ENCODE data around the gene NFIX. TPM values are rescaled to one million over a fixed set of nuclear protein-coding genes. Genes with fewer than 3 reads are reported as not detected.

NFIX gene
- total RNA-seq, 1 donor from 2014 or later, result 2.6 TPM

DNA sequence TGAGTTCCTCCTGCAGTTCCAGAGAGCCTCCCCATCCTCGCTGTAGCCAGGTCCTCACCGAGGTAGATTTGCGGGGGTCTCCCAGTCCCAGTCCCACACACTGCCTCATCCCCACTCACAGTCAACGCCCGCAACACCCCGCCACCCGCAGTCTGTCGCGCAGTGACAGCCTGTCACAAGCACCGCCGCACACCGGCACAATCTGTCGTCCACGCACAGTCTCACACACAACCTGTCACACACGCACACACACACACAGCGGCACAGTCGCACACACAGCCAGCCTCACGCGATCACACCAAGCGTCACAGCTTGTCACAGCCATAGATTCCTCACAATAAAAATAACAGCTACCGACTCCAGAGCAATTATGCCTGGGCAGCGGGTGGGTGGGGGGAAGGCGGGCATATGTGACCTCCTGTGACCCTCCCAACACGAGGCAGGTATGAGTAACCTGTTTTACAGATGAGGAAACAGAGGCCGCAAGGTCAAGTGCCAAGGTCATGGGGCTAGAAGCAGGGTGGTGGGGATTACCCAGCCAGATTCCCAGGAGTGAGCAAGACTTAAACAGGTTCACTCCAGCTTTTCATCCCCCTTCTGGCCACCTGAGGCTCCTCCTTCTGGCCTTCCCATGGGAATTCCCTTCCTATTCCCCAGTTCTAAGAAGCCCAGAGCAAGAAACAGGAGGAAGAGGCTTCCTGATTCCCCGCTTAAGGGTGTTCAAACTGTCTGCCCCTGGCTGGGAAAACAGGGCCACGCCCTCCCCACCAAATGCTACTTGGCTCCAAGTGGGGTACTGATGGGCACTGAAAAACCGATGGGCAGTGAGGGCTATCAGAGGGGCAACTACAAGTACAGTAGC is 13.9 kb downstream of the NFIX start:
- Mint-ChIP-seq H3K4me3 (no peak overlapping the region), H3K27me3 (peaks cover 41% of the 10 kb centered on the region), H3K36me3 (ENCODE audit: low read depth) (no peaks in the 10 kb centered on the region), H3K27ac (no peak overlapping the region), H3K9me3 (no peaks in the 10 kb centered on the region), H3K4me1 (peaks cover 21% of the 10 kb centered on the region)
- intact Hi-C loops (cut with micrococcal nuclease), result no loop called here
- ATAC-seq (ENCODE audit: low read depth), result no peak
- no peak for DNase-seq
- ChIA-PET POLR2A (interaction anchor here (1.1 to 1.2 kb wide), 2 partner anchors 19 to 90 kb away, joined by 3 read pairs; no protein-coding TSS in a partner anchor), CTCF (no interaction called here)
- TF ChIP-seq, protein P1, sequence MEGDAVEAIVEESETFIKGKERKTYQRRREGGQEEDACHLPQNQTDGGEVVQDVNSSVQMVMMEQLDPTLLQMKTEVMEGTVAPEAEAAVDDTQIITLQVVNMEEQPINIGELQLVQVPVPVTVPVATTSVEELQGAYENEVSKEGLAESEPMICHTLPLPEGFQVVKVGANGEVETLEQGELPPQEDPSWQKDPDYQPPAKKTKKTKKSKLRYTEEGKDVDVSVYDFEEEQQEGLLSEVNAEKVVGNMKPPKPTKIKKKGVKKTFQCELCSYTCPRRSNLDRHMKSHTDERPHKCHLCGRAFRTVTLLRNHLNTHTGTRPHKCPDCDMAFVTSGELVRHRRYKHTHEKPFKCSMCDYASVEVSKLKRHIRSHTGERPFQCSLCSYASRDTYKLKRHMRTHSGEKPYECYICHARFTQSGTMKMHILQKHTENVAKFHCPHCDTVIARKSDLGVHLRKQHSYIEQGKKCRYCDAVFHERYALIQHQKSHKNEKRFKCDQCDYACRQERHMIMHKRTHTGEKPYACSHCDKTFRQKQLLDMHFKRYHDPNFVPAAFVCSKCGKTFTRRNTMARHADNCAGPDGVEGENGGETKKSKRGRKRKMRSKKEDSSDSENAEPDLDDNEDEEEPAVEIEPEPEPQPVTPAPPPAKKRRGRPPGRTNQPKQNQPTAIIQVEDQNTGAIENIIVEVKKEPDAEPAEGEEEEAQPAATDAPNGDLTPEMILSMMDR (IDR thresholded peaks at IDR 0.05), result no peak

DNA sequence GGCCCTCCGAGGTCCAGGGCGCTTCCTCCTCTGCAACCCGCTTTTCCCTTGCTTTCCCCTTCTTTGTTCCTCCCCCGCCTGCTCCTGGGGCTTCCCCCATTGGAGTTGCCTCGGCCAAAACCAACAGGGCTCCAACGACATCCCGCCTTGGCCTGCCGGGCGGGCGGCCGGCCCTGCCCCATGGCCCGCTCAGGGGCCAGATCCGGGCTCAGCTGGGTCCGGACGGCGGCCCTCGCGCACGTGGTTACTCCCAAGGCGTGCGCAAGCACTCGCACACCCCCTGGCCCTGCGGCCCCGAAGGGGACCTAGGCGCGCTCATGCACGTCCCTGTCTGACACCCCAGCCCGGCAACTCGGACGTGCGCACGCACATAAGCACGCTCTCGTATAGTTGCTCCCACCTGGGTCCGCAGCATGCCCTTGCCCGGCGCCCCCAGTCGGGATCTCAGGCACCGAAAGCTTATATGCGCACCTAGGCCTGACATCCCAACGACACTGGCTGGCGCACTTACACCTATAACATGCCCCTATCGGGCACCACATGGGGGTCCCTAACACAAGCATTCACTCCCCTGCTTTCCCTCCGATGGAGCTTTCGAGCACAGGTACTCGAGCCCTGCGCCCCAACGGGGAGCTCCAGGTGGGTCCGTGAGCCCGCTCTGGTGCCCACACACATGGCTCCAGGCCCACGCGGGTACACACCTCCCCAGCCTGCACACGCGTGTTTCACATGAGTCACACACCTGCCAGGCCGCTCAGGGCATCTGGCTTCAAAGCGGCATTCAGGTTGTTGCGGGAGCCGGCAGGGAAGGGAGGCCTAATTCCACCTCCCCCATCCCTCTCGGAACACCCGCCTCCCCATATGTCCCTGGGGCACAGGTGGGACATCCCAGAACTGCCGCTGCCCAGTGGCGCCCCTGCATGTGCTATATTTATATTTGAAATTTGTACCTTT is 15.0 kb downstream of the NFIX start:
- Mint-ChIP-seq H3K9me3 (no peaks in the 10 kb centered on the region), H3K4me3 (no peak overlapping the region), H3K36me3 (ENCODE audit: low read depth) (no peaks in the 10 kb centered on the region), H3K27ac (no peak overlapping the region), H3K27me3 (peaks cover 44% of the 10 kb centered on the region), H3K4me1 (peaks cover 28% of the 10 kb centered on the region)
- DNase-seq (no peak), ATAC-seq (ENCODE audit: low read depth) (no peak)
- ChIA-PET POLR2A (interaction anchor here (1.0 to 1.2 kb wide), 3 partner anchors 18 to 90 kb away, joined by 3 to 8 read pairs (median 3); no protein-coding TSS in a partner anchor), CTCF (no interaction called here)
- TF ChIP-seq, protein P1 (IDR thresholded peaks at IDR 0.05), result no peak
- intact Hi-C loops (cut with micrococcal nuclease), result no loop called here

DNA sequence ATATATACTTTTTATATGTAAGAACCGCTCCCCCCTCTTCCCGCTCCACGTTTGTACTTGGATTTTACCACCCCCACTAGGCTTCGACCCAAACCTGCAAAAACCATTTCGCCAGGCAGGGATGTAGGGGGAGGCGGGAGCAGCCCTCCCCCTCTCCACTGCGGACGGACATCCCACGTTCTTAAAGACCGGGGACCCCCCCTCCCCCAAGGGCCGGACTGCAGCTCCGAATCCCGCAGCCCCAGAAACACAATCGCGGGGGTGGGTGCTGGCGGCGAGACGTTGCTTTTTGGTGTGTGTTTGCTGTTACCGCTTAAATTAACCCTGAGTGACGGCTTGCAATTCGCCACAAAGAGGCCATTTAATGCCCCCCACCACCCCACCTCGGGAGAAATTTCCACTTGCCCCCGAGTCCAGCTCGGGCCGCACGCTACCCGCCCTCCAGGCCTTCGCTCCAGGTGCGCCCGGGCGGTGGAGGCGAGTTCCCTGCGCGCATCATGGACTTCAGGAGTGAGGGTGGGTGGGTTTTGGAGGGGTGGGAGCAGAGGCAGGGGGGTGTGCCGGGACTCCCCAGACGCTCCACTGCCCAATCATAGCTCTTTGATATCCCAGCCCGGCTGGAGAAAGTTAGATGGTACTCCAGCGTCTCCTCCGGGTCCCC is 15.8 kb downstream of the NFIX start:
- H3K36me3 Mint-ChIP-seq (ENCODE audit: low read depth), result no peaks in the 10 kb centered on the region
- H3K4me3 Mint-ChIP-seq, result no peak overlapping the region
- CTCF ChIA-PET, result no interaction called here
- no peaks in the 10 kb centered on the region for H3K9me3 Mint-ChIP-seq
- POLR2A ChIA-PET, result interaction anchor here (1.0 to 1.2 kb wide), 2 partner anchors 85 to 90 kb away, joined by 3 to 8 read pairs; no protein-coding TSS in a partner anchor
- no peak overlapping the region for H3K27ac Mint-ChIP-seq
- peaks cover 34% of the 10 kb centered on the region for H3K4me1 Mint-ChIP-seq
- intact Hi-C loops (cut with micrococcal nuclease), result no loop called here
- DNase-seq (no peak), ATAC-seq (ENCODE audit: low read depth) (no peak)
- TF ChIP-seq, protein P1 (IDR thresholded peaks at IDR 0.05), result no peak
- peaks cover 50% of the 10 kb centered on the region for H3K27me3 Mint-ChIP-seq

DNA sequence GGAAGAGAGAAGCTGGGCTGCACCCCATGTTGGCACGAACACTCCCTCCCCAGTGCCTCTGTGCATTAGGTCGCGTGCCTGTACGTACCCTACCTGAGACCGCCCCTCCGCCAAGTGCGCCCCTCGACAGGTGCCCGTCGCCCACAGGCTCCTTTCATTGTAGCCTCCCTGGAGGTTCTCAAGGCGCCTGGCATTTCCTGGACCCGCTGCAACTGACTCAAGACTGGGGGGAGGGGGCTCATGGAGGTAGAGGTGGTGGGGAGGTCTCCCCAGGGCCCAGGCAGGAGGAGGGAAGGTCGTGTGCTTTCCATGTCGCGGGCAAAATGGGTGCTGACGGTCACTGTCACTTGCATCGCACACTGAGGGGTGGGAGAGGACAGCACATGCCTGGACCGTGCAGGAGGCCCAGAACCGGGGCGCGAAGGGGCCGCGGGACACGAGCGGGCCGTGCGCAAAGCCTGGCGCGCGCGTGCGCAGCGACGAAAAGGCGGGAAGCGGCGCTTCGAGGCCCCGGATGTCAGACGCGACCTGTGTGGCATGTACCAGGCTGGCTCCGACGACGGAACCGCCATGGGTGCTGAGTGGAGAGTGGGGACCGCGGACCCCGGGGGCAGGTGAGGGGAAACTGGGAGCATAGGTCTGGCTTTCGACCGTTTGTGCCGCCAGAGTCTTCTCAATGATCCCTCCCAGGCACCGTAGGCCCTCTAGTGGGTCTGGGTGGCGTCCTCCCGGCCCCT is 16.5 kb downstream of the NFIX start:
- H3K27me3 Mint-ChIP-seq, result peaks cover 56% of the 10 kb centered on the region
- DNase-seq (no peak), ATAC-seq (ENCODE audit: low read depth) (no peak)
- TF ChIP-seq, protein P1 (IDR thresholded peaks at IDR 0.05), result no peak
- no peaks in the 10 kb centered on the region for H3K9me3 Mint-ChIP-seq
- POLR2A ChIA-PET, result interaction anchor here (1.0 kb wide), 1 partner anchor 89 kb away, joined by 8 read pairs; no protein-coding TSS in a partner anchor
- H3K4me3 Mint-ChIP-seq, result no peak overlapping the region
- no peaks in the 10 kb centered on the region for H3K36me3 Mint-ChIP-seq (ENCODE audit: low read depth)
- peaks cover 40% of the 10 kb centered on the region for H3K4me1 Mint-ChIP-seq
- intact Hi-C loops (cut with micrococcal nuclease), result no loop called here
- no peak overlapping the region for H3K27ac Mint-ChIP-seq
- CTCF ChIA-PET, result no interaction called here

Measured in activated B cell treated with CpG ODN at 0.5 μM for 24 hours (primary cell).